ENCODE measurements around the gene TLR2.

TLR2 gene

DNA sequence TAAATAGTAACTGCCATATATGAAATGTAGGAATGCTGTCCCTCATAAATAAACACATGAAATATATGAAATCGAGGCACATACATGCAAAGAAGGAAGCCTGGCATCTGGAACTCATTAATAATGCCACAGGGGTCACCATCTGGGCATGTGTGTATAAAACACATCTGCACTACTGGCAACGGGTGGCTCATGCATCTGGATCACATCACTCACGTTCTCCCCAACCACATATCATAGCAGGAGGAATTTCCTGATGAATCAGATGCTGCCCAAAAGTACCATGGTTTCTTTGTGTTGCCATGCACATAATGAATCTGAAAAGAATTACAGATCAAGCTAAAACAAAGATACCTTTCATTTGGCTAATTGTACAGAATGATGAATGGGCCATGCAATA lies 47.2 kb downstream of the TLR2 start:
- Histone ChIP-seq H3K4me1 (ENCODE audit: insufficient read depth, low read length) (no peaks in the 10 kb centered on the region), H3K36me3 (ENCODE audit: insufficient read depth, low read length) (no peaks in the 10 kb centered on the region), H3K9me3 (ENCODE audit: control insufficient read depth, insufficient read depth, low read length) (no peaks in the 10 kb centered on the region), H3K9ac (ENCODE audit: low read depth, low read length) (no peak overlapping the region)

DNA sequence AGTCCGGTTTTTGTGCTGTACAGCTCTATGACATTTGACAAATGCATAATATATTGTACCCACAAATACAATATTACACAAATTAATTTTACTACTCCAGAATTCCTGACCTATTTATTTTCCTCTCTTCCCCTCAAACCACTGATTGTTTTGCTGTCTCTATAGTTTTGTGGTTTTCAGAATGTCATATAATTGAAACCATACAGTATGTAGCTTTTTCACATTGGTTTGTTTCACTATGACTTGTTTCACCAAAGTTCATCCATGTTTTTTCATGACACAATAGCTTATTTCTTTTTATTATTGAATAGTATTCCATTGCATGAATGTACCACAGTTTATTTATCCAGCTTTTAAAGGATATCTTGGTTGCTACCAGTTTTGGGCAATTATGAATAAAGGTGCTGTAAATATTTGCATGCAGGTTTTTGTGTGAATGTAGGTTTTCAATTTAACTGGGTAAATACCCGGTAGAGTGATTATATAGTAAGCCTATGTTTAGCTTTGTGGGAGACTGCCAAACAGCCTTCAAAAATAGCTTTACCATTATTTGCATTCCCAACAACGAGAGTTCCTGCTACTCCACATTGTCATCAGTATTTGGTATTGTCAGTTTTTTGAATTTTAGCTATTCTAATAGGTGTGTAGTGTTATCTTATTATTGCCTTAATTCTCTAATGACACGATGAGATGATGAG lies 49.8 kb downstream of the TLR2 start:
- Histone ChIP-seq H3K9ac (ENCODE audit: low read depth, low read length) (no peak overlapping the region), H3K9me3 (ENCODE audit: control insufficient read depth, insufficient read depth, low read length) (no peaks in the 10 kb centered on the region)

DNA sequence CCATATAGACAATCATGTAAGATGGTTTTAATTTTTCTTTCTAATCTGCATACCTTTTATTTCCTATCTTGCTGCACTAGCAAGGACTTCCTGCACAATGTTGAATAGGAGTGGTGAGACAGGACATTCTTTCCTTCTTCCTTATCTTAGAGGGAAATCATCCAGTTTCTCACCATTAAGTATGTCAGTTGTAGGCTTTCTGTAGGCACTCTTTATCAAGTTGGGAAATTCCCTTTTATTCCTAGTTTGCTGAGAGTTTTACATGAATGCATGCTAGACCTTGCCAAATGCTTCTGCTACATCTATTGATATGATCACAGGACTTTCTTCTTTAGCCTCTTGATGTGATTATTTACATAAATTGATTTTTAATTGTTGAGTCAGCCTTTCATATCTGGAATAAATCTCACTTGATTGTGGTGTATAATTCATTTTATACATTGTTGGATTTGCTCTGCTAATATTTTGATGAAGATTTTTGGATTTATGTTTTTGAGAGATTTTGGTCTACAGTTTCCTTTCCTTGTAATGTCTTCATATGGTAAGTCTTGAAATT lies 51.9 kb downstream of the TLR2 start:
- no peaks in the 10 kb centered on the region; the same call in 1 of the 2 replicates for H3K9me3 ChIP-seq (ENCODE audit: control insufficient read depth, insufficient read depth, low read length)
- H3K9ac ChIP-seq (ENCODE audit: low read depth, low read length): no peak overlapping the region
- no peaks in the 10 kb centered on the region for H3K36me3 ChIP-seq (ENCODE audit: insufficient read depth, low read length)
- no peaks in the 10 kb centered on the region for H3K4me1 ChIP-seq (ENCODE audit: insufficient read depth, low read length)

More for the DNA sequence above, 49.8 kb downstream of the TLR2 start:
- Histone ChIP-seq H3K36me3 (ENCODE audit: insufficient read depth, low read length) (no peaks in the 10 kb centered on the region), H3K4me1 (ENCODE audit: insufficient read depth, low read length) (no peaks in the 10 kb centered on the region)

DNA sequence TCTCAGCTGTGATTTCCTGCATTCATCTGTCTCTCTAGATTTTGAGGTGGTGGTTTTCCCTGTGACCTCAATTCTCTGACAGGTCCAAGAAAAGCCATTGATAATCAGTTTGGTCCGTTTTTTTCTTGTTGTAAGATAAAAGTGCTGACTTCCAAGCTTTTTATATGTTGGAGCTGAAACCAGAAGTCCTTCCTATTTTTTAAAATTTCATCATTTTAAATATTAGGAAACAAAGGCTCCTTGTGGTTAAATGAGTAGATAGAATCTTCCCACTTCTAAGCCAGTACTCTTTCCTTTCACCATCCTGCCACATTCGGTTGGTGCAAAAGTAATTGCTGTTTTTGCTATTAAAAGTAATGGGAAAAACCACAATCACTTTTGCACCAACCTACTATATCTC lies 57.5 kb downstream of the TLR2 start:
- Histone ChIP-seq H3K4me1 (ENCODE audit: insufficient read depth, low read length) (no peaks in the 10 kb centered on the region), H3K36me3 (ENCODE audit: insufficient read depth, low read length) (no peaks in the 10 kb centered on the region), H3K9me3 (ENCODE audit: control insufficient read depth, insufficient read depth, low read length) (no peaks in the 10 kb centered on the region; the same call in 1 of the 2 replicates), H3K9ac (ENCODE audit: low read depth, low read length) (no peak overlapping the region)

DNA sequence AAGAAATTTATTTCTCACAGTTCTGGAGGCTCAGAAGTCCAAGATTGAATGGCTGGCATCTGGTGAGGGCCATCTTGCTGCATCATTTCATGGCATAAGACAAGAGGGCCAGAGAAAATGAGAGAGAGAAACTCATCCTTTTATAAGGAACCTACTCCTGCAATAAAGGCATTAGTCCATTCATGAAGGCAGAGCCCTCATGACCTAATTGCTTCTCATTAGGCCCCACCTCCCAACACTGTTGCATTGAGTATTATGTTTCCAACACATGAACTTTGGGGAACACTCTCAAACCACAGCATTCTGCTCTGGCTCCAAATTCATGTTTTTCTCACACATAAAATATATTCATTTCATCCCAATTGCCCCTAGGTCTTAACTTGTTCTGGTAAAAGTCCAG lies 61.6 kb downstream of the TLR2 start:
- no peak overlapping the region for H3K9ac ChIP-seq (ENCODE audit: low read depth, low read length)
- H3K9me3 ChIP-seq (ENCODE audit: control insufficient read depth, insufficient read depth, low read length): no peaks in the 10 kb centered on the region; the same call in 1 of the 2 replicates
- no peaks in the 10 kb centered on the region for H3K4me1 ChIP-seq (ENCODE audit: insufficient read depth, low read length)
- H3K36me3 ChIP-seq (ENCODE audit: insufficient read depth, low read length): no peaks in the 10 kb centered on the region

DNA sequence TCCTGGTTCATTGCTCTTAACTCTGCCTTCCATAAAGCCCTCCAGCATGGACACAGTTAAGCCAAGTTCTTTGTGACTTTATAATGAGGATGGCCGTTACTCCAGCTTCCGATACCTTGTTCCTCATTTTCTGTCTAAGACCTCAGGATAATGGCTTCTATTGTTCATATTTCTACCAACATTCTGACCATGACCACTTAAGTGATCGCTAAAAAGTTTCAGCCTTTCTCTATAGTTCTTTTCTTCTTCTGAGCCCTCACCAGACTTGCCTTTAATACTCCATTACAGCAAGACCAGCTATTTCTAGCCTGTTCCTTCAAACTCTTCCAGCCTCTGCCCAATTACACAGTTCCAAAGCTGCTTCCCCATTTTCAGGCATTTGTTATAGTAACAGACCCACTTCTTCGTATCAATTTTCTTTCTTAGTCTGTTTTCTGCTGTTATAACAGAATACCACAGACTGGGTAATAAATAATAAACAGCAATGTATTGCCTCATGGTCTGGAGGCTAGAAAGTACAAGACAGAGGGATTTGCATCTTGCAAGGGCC lies 63.4 kb downstream of the TLR2 start:
- Histone ChIP-seq H3K9me3 (ENCODE audit: control insufficient read depth, insufficient read depth, low read length) (no peaks in the 10 kb centered on the region), H3K9ac (ENCODE audit: low read depth, low read length) (no peak overlapping the region), H3K4me1 (ENCODE audit: insufficient read depth, low read length) (no peaks in the 10 kb centered on the region), H3K36me3 (ENCODE audit: insufficient read depth, low read length) (no peaks in the 10 kb centered on the region)

DNA sequence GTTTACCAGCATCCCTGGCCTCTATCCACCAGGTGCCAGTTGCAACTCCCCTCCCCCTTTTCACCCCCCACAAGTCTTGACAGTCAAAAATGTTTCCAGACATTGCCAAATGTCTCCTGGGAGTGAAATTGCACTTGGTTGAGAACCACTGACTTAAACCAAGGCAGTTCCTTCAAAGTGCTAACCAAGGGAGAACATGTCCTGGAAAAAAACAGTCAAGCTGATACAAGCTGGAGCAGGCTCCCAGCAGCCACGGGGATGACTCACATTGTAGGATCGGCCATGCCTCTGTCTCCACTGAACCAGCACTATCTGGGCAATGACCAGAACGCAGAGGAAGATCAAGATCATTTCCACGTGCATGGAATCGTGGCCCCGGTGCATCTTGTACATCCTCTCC lies 64.3 kb downstream of the TLR2 start:
- no peaks in the 10 kb centered on the region for H3K36me3 ChIP-seq (ENCODE audit: insufficient read depth, low read length)
- no peak overlapping the region for H3K9ac ChIP-seq (ENCODE audit: low read depth, low read length)
- no peaks in the 10 kb centered on the region for H3K9me3 ChIP-seq (ENCODE audit: control insufficient read depth, insufficient read depth, low read length)
- H3K4me1 ChIP-seq (ENCODE audit: insufficient read depth, low read length): no peaks in the 10 kb centered on the region

DNA sequence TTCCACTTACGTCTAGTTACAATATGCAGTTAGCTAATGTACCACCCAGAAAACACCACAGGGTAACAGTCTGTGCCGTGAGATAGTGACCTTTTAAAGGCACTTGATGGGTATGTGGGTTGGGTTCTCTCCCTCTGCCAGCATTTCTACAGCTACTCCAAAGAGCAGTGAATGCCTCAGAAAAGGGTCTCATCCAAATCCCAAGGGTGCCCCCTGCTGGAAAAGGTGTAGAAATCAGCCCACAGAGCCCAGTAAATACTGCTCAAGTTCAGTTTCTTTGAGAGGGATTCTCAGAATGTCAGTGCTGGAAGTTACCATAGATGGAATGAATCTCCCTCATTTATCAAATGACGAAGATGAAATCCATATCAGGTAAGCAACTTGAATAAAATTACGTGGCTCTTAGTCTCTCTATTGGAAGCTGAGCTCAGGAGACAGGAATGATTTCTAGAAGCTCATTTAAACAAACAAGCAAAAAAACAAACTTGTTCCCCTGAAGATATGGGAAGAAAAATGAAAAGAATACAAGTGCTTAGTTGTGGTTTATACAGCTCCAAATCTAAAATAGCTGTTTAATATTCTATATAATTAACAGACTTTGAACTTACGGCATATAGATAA lies 66.2 kb downstream of the TLR2 start:
- no peak overlapping the region for H3K9ac ChIP-seq (ENCODE audit: low read depth, low read length)
- no peaks in the 10 kb centered on the region; the same call in 1 of the 2 replicates for H3K36me3 ChIP-seq (ENCODE audit: insufficient read depth, low read length)
- no peaks in the 10 kb centered on the region for H3K9me3 ChIP-seq (ENCODE audit: control insufficient read depth, insufficient read depth, low read length)
- H3K4me1 ChIP-seq (ENCODE audit: insufficient read depth, low read length): no peaks in the 10 kb centered on the region

DNA sequence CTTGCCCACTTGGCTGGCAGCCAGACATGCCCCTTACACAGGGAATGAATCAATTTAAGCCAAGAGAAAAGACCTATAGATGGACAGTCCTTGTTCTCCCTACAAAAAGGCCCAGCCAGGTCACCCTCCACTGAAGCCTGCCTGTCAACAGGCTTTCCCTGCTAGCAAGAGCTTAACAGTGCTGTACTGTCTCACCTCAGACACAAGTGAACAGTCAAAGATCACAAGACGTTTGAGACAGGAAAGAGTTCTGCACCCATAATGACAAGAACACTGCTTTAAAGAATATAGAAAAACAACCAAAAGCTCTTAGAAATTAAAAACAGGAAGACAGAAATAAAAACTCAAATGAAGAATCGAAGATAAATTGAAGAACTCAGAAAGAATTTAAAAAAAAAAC lies 71.1 kb downstream of the TLR2 start:
- no peak overlapping the region for H3K9ac ChIP-seq (ENCODE audit: low read depth, low read length)
- H3K4me1 ChIP-seq (ENCODE audit: insufficient read depth, low read length): peaks cover 18% of the 10 kb centered on the region
- no peaks in the 10 kb centered on the region for H3K9me3 ChIP-seq (ENCODE audit: control insufficient read depth, insufficient read depth, low read length)
- H3K36me3 ChIP-seq (ENCODE audit: insufficient read depth, low read length): no peaks in the 10 kb centered on the region; the same call in 1 of the 2 replicates
